Gastroesophageal sphincter (tissue), 4 donors: ENCODE results near the gene LINC00632. TPM values are rescaled to one million over a fixed set of nuclear protein-coding genes. Genes with fewer than 3 reads are reported as not detected.

Source experiments
- ATAC-seq: fragments of 150-250 bp; one replicate; pipeline ENCODE4 v1.9.1; 2016; ENCODE audit warnings: mild to moderate bottlenecking, moderate library complexity
- H3K27ac ChIP-seq, 4 donors: fragments of 200-600 bp; sonication (generic) in 3 of 4; 1 replicate in 3 of 4; 2 replicates in 1 of 4; pipeline ENCODE4 v1.5.1; 2016 to 2019
- H3K27me3 ChIP-seq: fragments of 200-600 bp; sonication (generic); one replicate; pipeline ENCODE4 v1.5.1; 2019
- H3K36me3 ChIP-seq, 2 donors: fragments of 200-600 bp; sonication (generic); one replicate each; pipeline ENCODE4 v1.5.1; 2019; ENCODE audit warnings: control low read depth in 1 of 2
- H3K4me1 ChIP-seq, 3 donors: fragments of 200-600 bp; sonication (generic); 1 replicate in 2 of 3; 2 replicates in 1 of 3; pipeline ENCODE4 v1.5.1; 2016 to 2019; ENCODE audit warnings: control low read depth in 2 of 3
- H3K4me3 ChIP-seq, 2 donors: fragments of 200-600 bp; sonication (generic); one replicate each; pipeline ENCODE4 v1.5.1; 2019; ENCODE audit warnings: mild to moderate bottlenecking in 1 of 2, moderate library complexity in 1 of 2
- H3K9me3 ChIP-seq, 3 donors: fragments of 200-600 bp; sonication (generic); one replicate each; pipeline ENCODE4 v1.5.1; 2017 to 2019; ENCODE audit warnings: control low read depth in 2 of 3
- CTCF ChIP-seq, 4 experiments: fragments of 200-600 bp in 2 of 4; fragments of 450-650 bp in 2 of 4; sonication (generic) in 1 of 4; IDR thresholded peaks; one replicate each; pipeline ENCODE4 v1.5.1; 2017 to 2019; ENCODE audit warnings: antibody characterized with exemption in 4 of 4, mild to moderate bottlenecking in 2 of 4, moderate library complexity in 2 of 4
- EP300 ChIP-seq: sonication (generic); formaldehyde crosslinking; IDR thresholded peaks from one replicate; pipeline ENCODE4 v1.6.1; 2017; ENCODE audit warnings: antibody characterized with exemption, mild to moderate bottlenecking
- POLR2A ChIP-seq, 2 donors: fragments of 450-650 bp; IDR thresholded peaks; one replicate each; pipeline ENCODE4 v1.6.1; 2017; ENCODE audit warnings: antibody characterized with exemption in 2 of 2, mild to moderate bottlenecking in 2 of 2, moderate library complexity in 1 of 2
- POLR2AphosphoS5 ChIP-seq: sonication (generic); formaldehyde crosslinking; IDR thresholded peaks from one replicate; pipeline ENCODE4 v1.6.1; 2017; ENCODE audit warnings: antibody characterized with exemption
- WGBS, 2 donors: methylation state at CpG; one replicate each; pipeline ENCODE4 v1.1.5; 2018; ENCODE audit warnings: low coverage in 1 of 2; 5-methylcytosine and 5-hydroxymethylcytosine counted together
- total RNA-seq, 4 donors: library from RNA; depleted of rRNA; stranded (reverse); fragments of >200 nt; gene quantifications; one replicate each; pipeline ENCODE4 v1.1.0, GENCODE V29; 2016

Gene LINC00632
- total RNA-seq, 4 donors from 2014 or later, result 18.2 to 29.6 (median 21.2) TPM

DNA sequence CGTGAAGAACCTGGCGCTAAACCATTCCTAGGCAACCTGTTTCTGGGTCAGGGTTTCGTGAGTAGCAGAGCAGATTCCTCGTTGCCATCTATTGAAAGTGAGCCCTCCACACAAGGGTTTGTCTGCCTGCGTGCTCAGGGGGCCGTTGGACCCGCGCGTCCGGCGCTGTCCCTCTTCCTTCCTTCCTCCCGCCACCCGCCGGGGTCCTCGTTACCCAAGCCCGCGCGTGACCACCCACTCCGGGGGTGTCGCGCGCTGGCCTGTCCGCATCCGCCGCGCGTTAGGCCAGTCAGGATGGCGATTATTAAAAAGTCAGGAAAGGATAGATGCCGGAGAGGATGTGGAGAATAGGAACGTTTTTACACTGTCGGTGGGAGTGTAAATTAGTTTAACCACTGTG is 66.8 kb downstream of the LINC00632 start:
- Histone ChIP-seq H3K27me3 (no peaks in the 10 kb centered on the region), H3K9me3 (no peaks in the 10 kb centered on the region), H3K27ac (no peak overlapping the region), H3K4me1 (no peaks in the 10 kb centered on the region), H3K36me3 (no peaks in the 10 kb centered on the region), H3K4me3 (no peak overlapping the region)
- WGBS, 2 donors, result 93 to 100% methylated on average over 1 to 3 of the region's 31 CpGs
- no peak for ATAC-seq
- TF ChIP-seq EP300, result no peak
- TF ChIP-seq POLR2AphosphoS5, result no peak
- no peak for TF ChIP-seq CTCF (IDR thresholded peaks at IDR 0.05)
- no peak for TF ChIP-seq POLR2A (IDR thresholded peaks at IDR 0.05)

DNA sequence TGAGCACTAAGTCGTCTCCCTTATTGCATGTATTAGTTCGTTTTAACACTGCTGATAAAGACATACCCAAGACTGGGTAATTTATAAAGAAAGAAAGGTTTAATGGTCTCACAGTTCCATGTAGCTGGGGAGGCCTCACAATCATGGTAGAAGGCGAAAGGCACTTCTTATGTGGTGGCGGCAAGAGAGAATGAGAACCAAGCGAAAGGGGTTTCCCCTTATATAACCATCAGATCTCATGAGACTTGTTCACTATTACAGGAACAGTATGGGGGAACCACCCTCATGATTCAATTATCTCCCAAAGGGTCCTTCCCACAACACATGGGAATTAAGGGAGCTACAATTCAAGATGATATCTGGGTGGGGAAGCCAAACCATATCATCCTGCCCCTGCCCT is 85.1 kb downstream of the LINC00632 start:
- no peak for ATAC-seq
- TF ChIP-seq POLR2A (IDR thresholded peaks at IDR 0.05) (no peak), EP300 (no peak), POLR2AphosphoS5 (no peak), CTCF (IDR thresholded peaks at IDR 0.05) (no peak)

DNA sequence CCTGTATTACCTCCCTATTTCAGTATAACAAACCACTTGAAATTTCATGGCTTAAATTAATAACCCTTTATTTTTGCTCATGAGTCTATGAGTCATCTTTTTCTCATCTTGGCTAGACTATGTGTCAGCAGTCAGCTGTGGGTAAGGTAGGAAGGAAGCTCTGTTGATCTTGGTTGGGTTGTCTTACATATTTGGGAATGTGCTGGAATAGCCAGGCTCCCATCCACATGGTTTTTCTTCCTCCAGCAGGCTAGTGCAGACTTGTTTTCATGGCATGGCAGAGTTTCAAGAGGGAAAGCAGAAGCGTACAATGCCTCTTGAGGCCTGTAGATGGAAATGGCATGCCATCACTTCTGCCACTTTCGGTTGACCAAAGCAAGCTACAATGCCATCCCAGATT is 89.7 kb downstream of the LINC00632 start:
- TF ChIP-seq POLR2AphosphoS5 (no peak), CTCF (IDR thresholded peaks at IDR 0.05) (no peak), EP300 (no peak), POLR2A (IDR thresholded peaks at IDR 0.05) (no peak)

More for the DNA sequence above, 85.1 kb downstream of the LINC00632 start:
- WGBS, 2 donors, result 65 to 75% methylated on average over 4 to 5 of the region's 5 CpGs
- no peaks in the 10 kb centered on the region for H3K4me1 ChIP-seq
- no peaks in the 10 kb centered on the region for H3K36me3 ChIP-seq
- no peak overlapping the region for H3K4me3 ChIP-seq
- no peaks in the 10 kb centered on the region for H3K9me3 ChIP-seq
- H3K27me3 ChIP-seq, result no peaks in the 10 kb centered on the region
- no peak overlapping the region for H3K27ac ChIP-seq

DNA sequence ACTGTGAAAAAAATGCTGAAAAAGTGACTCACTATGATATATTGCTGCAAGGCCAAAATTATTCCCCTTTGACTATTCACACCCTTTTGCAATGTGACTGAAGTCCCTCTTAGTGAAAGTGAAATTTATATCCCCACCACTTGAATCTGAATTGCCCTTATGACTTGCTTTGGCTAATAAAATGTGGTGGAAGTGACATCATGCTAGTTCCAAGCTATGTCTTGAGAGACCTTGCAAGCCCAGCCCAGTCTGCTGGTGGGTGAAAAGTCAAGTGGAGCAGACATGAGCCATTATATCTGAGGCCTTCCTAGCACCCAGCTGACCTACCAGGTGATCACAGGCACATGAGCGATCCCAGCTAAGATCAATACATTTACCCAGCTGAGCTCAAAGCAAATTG is 94.7 kb downstream of the LINC00632 start:
- 86% methylated on average over 1 of the region's 1 CpG; no CpG with 5 or more reads in 1 of the 2 donors for WGBS, 2 donors
- ATAC-seq, result no peak
- no peaks in the 10 kb centered on the region for H3K27me3 ChIP-seq
- TF ChIP-seq CTCF (IDR thresholded peaks at IDR 0.05) (no peak), POLR2AphosphoS5 (no peak)
- H3K36me3 ChIP-seq, result no peaks in the 10 kb centered on the region
- H3K4me3 ChIP-seq, result no peak overlapping the region
- H3K27ac ChIP-seq, result no peak overlapping the region
- H3K9me3 ChIP-seq, result no peaks in the 10 kb centered on the region
- no peaks in the 10 kb centered on the region for H3K4me1 ChIP-seq

More for the DNA sequence above, 89.7 kb downstream of the LINC00632 start:
- H3K9me3 ChIP-seq, result no peaks in the 10 kb centered on the region
- no peak overlapping the region for H3K27ac ChIP-seq
- no peaks in the 10 kb centered on the region for H3K4me1 ChIP-seq
- no peak overlapping the region for H3K4me3 ChIP-seq
- H3K36me3 ChIP-seq, result no peaks in the 10 kb centered on the region
- no peaks in the 10 kb centered on the region for H3K27me3 ChIP-seq
- 80 to 83% methylated on average over 1 of the region's 2 CpGs for WGBS, 2 donors
- no peak for ATAC-seq

DNA sequence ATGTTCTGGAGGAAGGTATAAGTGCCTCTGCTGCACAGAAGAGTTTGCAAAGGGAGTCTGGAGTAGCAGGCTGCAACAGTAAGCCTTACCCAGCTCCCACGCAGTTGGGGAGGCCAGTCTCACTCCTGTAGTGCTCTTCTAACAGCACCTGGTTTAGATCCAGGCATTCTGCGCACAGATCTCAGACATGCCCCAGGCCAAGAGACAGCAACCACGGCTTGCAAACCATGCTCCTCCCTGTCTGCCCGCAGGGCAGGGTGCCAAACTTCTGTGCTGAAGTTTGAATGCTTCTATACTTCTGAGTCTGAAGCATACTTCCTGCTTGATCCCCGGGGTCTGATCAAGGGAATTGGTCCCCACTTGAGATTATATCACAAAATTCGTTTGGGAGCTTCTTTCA is 106.3 kb downstream of the LINC00632 start:
- Histone ChIP-seq H3K4me3 (no peak overlapping the region), H3K4me1 (no peaks in the 10 kb centered on the region), H3K9me3 (no peaks in the 10 kb centered on the region), H3K27me3 (no peaks in the 10 kb centered on the region), H3K27ac (no peak overlapping the region), H3K36me3 (no peaks in the 10 kb centered on the region)
- 0% methylated on average over 1 of the region's 6 CpGs; no CpG with 5 or more reads in 1 of the 2 donors for WGBS, 2 donors
- ATAC-seq, result no peak
- no peak for TF ChIP-seq POLR2A (IDR thresholded peaks at IDR 0.05)
- TF ChIP-seq POLR2AphosphoS5, result no peak
- no peak for TF ChIP-seq CTCF (IDR thresholded peaks at IDR 0.05)
- TF ChIP-seq EP300, result no peak
